Embryonic facial prominence (tissue), 1 donor: ENCODE results near the gene LKAAEAR1.

Source experiments
- DNase-seq: peaks from one replicate; pipeline ENCODE4 v3.0.0-alpha.2; 2016; ENCODE audit errors: extremely low spot score

Gene LKAAEAR1

GRCh38 chr20:64037199-64037497, 47.0 kb downstream of the LKAAEAR1 start:
- DNase-seq = no peak

GRCh38 chr20:64036346-64037198, 47.6 kb downstream of the LKAAEAR1 start:
- DNase-seq = no peak

- no peak for DNase-seq
These were observed 48.3 kb downstream of the LKAAEAR1 start, which contains the start of gene C20orf204 for GRCh38 chr20:64035933-64036345. TSS of gene C20orf204 (plus strand) at chr20:64036182. CDS start at chr20:64036324, 142 bp downstream.

- DNase-seq = no peak
These were observed 48.9 kb downstream of the LKAAEAR1 start for GRCh38 chr20:64035066-64035932.

GRCh38 chr20:64033981-64034493, 50.2 kb downstream of the LKAAEAR1 start:
- DNase-seq = no peak
